Tibial nerve (tissue), 4 donors: ENCODE data around the gene L1CAM.

Experiments
- CTCF ChIP-seq, 5 experiments: fragments of 200-600 bp in 3 of 5; fragments of 450-650 bp in 2 of 5; sonication (generic) in 3 of 5; IDR thresholded peaks; one replicate each; pipeline ENCODE4 v1.5.1; 2016 to 2019; ENCODE audit warnings: antibody characterized with exemption in 5 of 5, mild to moderate bottlenecking in 3 of 5, moderate library complexity in 2 of 5
- EP300 ChIP-seq, 2 donors: sonication (generic); formaldehyde crosslinking; IDR thresholded peaks; one replicate each; pipeline ENCODE4 v1.6.1; 2017; ENCODE audit warnings: antibody characterized with exemption in 2 of 2, mild to moderate bottlenecking in 1 of 2

DNA sequence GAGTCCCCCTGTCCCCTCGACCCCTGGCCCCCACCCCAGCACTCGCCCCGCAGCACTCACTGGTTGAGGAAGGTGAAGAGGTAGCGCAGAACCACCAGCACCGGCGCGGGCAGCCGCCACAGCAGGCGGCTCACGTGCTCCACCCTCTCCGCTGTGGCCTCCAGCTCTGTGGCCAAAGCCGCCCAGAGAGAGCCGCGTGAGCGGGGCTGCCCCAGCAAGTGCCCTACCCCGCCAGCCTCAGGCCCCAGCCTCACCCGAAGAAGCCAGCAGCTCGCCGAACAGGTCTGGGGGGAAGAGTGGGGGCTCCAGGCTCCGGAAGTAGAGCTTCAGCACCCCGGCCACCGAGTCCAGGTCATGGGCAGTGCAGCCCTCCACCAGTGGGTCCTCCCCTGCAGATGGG, 24.5 kb upstream of the L1CAM start:
- TF ChIP-seq CTCF (IDR thresholded peaks at IDR 0.05) (no peak), EP300 (IDR thresholded peaks at IDR 0.05) (no peak)
